HepG2 (cell line): ENCODE results near the gene MYO18A. TPM values are rescaled to one million over a fixed set of nuclear protein-coding genes. Genes with fewer than 3 reads are reported as not detected.

Experiments
- NBN ChIP-seq: fragments of 450-650 bp; conservative IDR thresholded peaks from 2 replicates; pipeline ENCODE4 v1.6.1; 2017
- NFKB2 ChIP-seq: sonication (generic); formaldehyde crosslinking; IDR thresholded peaks from 2 replicates; pipeline ENCODE4 v1.4.0; 2020; ENCODE audit warnings: missing genetic modification reagents, borderline replicate concordance
- PAX8 ChIP-seq: sonication (generic); formaldehyde crosslinking; IDR thresholded peaks from 2 replicates; pipeline ENCODE4 v1.8.0; 2022; ENCODE audit warnings: mild to moderate bottlenecking, missing genetic modification reagents, borderline replicate concordance
- RXRA ChIP-seq: sonication (generic); formaldehyde crosslinking; IDR thresholded peaks from 2 replicates; pipeline ENCODE4 v1.5.1; 2020; ENCODE audit warnings: missing genetic modification reagents
- SMARCE1 ChIP-seq: fragments of 450-650 bp; IDR thresholded peaks from 2 replicates; pipeline ENCODE4 v1.6.1; 2017; ENCODE audit warnings: borderline replicate concordance
- SSRP1 ChIP-seq: IDR thresholded peaks from 2 replicates; pipeline ENCODE4 v1.6.1; 2016; ENCODE audit warnings: control low read depth
- ZNF431 ChIP-seq: sonication (generic); formaldehyde crosslinking; IDR thresholded peaks from 2 replicates; pipeline ENCODE4 v1.9.0; 2022; ENCODE audit warnings: missing genetic modification reagents, low read depth, mild to moderate bottlenecking, borderline replicate concordance
- ZSCAN25 ChIP-seq: sonication (generic); formaldehyde crosslinking; IDR thresholded peaks from 2 replicates; pipeline ENCODE4 v1.8.0; 2022; ENCODE audit warnings: mild to moderate bottlenecking, missing genetic modification reagents
- polyA plus RNA-seq, 8 experiments: library from polyadenylated mRNA; depleted of rRNA in 3 of 8; stranded (reverse) in 7 of 8; unstranded in 1 of 8; fragments of >200 nt; fragmentation: Illumina TruSeq in 4 of 8; extraction: Trizol in 4 of 8; gene quantifications; 2 replicates each; pipeline versions ENCODE4 v1.2.1 to v1.2.3, GENCODE V29; 2011 to 2016; ENCODE audit warnings: low read depth in 4 of 8, missing spikeins in 1 of 8, mixed read lengths in 1 of 8; ENCODE audit not compliant: insufficient read depth in 1 of 8
- total RNA-seq, 5 experiments: library from RNA; depleted of rRNA; stranded (reverse); fragments of >200 nt; fragmentation: Illumina TruSeq; extraction: Trizol; gene quantifications; 2 replicates each; pipeline ENCODE4 v1.2.3, GENCODE V29; 2016; ENCODE audit warnings: low read depth in 1 of 5
- TF ChIP-seq, protein P1 (sequence below): sonication (generic); formaldehyde crosslinking; IDR thresholded peaks from 2 replicates; pipeline ENCODE4 v1.4.0; 2020; ENCODE audit warnings: mild to moderate bottlenecking, missing genetic modification reagents
- TF ChIP-seq, protein P2 (sequence below): sonication (generic); formaldehyde crosslinking; IDR thresholded peaks from 2 replicates; pipeline ENCODE4 v1.5.1; 2020; ENCODE audit warnings: mild to moderate bottlenecking, missing genetic modification reagents

Gene MYO18A
- total and polyA plus RNA-seq, 2 of the 13 experiments (the other 11 are each of a cell fraction or from before 2014, with no cell fraction given), result 16.8 to 24.8 TPM

DNA sequence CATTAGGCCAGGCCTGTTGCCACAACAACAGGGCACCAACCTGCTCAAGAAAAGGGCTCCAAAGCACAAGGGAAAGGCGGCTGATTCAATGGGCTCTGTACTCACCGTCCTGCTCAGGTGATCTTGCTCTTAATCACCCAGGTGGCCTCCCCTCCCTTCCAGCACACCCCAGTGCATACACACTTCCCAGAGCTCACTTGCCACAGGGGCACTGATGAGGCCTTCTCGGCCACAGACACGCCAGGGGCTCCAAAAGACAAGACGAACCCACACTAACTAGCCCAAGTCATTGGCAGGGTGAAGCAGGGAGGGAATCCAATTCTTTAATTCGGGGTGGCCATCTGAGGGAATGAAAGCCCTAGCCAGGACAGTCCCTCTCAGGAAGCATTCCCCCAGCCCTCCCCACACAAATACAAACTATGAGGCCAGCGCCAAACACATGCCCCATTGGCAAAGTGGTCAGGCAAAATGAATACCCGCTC is 1.4 kb downstream of the MYO18A start (continued):
- TF ChIP-seq, protein P1, sequence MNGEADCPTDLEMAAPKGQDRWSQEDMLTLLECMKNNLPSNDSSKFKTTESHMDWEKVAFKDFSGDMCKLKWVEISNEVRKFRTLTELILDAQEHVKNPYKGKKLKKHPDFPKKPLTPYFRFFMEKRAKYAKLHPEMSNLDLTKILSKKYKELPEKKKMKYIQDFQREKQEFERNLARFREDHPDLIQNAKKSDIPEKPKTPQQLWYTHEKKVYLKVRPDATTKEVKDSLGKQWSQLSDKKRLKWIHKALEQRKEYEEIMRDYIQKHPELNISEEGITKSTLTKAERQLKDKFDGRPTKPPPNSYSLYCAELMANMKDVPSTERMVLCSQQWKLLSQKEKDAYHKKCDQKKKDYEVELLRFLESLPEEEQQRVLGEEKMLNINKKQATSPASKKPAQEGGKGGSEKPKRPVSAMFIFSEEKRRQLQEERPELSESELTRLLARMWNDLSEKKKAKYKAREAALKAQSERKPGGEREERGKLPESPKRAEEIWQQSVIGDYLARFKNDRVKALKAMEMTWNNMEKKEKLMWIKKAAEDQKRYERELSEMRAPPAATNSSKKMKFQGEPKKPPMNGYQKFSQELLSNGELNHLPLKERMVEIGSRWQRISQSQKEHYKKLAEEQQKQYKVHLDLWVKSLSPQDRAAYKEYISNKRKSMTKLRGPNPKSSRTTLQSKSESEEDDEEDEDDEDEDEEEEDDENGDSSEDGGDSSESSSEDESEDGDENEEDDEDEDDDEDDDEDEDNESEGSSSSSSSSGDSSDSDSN (CRISPR knock-in tag), result 0 out of 2 replicates have a peak, but pooled peaks have one; percentile 4
- no peak for TF ChIP-seq PAX8 (CRISPR knock-in tag)
- TF ChIP-seq NFKB2 (CRISPR knock-in tag), result 0 out of 2 replicates have a peak, but pooled peaks have one; percentile 2
- TF ChIP-seq, protein P2, sequence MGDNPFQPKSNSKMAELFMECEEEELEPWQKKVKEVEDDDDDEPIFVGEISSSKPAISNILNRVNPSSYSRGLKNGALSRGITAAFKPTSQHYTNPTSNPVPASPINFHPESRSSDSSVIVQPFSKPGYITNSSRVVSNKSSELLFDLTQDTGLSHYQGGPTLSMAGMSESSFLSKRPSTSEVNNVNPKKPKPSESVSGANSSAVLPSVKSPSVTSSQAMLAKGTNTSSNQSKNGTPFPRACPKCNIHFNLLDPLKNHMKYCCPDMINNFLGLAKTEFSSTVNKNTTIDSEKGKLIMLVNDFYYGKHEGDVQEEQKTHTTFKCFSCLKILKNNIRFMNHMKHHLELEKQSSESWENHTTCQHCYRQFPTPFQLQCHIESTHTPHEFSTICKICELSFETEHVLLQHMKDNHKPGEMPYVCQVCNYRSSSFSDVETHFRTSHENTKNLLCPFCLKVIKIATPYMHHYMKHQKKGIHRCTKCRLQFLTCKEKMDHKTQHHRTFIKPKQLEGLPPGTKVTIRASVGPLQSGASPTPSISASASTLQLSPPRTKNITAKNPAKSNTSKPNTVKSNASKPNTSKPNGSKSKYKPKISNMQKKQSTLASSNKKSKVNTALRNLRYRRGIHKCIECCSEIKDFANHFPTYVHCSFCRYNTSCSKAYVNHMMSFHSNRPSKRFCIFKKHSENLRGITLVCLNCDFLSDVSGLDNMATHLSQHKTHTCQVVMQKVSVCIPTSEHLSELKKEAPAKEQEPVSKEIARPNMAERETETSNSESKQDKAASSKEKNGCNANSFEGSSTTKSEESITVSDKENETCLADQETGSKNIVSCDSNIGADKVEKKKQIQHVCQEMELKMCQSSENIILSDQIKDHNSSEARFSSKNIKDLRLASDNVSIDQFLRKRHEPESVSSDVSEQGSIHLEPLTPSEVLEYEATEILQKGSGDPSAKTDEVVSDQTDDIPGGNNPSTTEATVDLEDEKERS (CRISPR knock-in tag), result peak; percentile 17; the same call in 1 of the 2 replicates
- no peak for TF ChIP-seq RXRA
- no peak for TF ChIP-seq SMARCE1
- no peak for TF ChIP-seq ZNF431 (CRISPR knock-in tag)
- TF ChIP-seq NBN, result no peak
- 0 out of 2 replicates have a peak, but pooled peaks have one; percentile 15 for TF ChIP-seq SSRP1
- TF ChIP-seq ZSCAN25 (CRISPR knock-in tag), result no peak
